ENCODE results near the gene SIVA1.
A peak's percentile ranks its signal among the peaks of the same experiment; 100 is the strongest.
"Not testable (repeated sequence)": the region's sequence is repeated elsewhere in the genome, so short reads cannot be mapped to it uniquely, and the experiment has no call there.

SIVA1 gene

DNA sequence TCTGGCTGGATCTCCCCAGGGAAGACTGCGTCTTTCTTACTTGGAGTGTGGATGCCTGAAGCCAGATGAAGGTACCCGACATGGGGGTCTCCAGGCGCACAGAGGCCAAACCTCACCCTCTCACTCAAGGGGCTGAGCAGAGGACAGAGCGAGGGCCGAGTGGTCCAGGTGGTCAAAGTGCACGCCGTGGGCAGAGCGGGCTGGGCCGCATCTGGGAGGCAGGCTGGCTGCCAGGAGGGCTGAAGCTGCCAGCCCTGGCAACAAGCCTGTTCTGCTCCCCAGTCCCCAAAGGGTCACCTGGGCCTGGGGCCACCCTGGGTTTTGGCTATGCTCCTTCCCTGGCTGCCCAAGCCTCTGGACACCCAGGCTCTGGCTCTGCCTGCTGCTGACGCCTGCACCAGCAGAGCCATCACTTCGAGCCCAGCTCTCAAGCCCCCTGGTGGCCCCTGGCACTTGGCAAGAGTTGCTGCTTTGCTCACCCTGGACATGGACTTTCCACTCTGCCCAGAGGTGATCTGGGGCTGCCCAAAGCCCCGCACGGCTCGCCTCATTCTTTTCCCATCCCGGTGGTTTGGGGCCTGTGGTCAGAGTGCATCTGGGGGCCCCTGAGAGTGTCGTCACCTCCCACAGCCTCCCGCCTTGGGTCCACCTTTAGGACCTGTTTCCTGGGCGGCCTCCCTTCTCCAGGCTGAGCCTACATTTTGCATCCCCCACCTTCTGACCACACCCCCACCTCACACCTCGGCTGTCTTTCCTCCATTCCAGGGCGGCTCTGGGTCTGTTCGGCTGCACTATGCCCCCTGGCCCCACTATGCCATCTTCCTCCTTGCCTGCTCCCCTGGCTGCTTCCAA lies 26.1 kb upstream of the SIVA1 start:
- DNase-seq (no peak), ATAC-seq (ENCODE audit: insufficient read depth, low read depth) (no peak)
- H3K27me3 ChIP-seq (ENCODE audit: insufficient read depth, low read length, poor library complexity) = no peaks in the 10 kb centered on the region
- no peak overlapping the region for H3K4me2 ChIP-seq (ENCODE audit: insufficient read depth, low read length)
- H3K79me2 ChIP-seq (ENCODE audit: insufficient read depth, low read length) = no peaks in the 10 kb centered on the region
- no peak overlapping the region for H3K4me3 ChIP-seq (ENCODE audit: low read depth in 1 of 2, low read length in 2 of 2)
- H2AFZ ChIP-seq (ENCODE audit: low read depth, low read length) = no peak overlapping the region
- peaks cover 4% of the 10 kb centered on the region for H4K20me1 ChIP-seq (ENCODE audit: insufficient read depth, low read length)
- no peaks in the 10 kb centered on the region for H3K36me3 ChIP-seq (ENCODE audit: insufficient read depth, low read length)
- H3K27ac ChIP-seq (ENCODE audit: low read length) = no peak overlapping the region
- TF ChIP-seq, protein P1, sequence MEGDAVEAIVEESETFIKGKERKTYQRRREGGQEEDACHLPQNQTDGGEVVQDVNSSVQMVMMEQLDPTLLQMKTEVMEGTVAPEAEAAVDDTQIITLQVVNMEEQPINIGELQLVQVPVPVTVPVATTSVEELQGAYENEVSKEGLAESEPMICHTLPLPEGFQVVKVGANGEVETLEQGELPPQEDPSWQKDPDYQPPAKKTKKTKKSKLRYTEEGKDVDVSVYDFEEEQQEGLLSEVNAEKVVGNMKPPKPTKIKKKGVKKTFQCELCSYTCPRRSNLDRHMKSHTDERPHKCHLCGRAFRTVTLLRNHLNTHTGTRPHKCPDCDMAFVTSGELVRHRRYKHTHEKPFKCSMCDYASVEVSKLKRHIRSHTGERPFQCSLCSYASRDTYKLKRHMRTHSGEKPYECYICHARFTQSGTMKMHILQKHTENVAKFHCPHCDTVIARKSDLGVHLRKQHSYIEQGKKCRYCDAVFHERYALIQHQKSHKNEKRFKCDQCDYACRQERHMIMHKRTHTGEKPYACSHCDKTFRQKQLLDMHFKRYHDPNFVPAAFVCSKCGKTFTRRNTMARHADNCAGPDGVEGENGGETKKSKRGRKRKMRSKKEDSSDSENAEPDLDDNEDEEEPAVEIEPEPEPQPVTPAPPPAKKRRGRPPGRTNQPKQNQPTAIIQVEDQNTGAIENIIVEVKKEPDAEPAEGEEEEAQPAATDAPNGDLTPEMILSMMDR (IDR thresholded peaks at IDR 0.05; ENCODE audit: borderline replicate concordance, extremely low read depth, low read length, poor library complexity, severe bottlenecking) = peak; percentile 11
- no peak for TF ChIP-seq EZH2 (IDR thresholded peaks at IDR 0.05; ENCODE audit: borderline replicate concordance, low read depth, low read length, severe bottlenecking)
- H3K4me1 ChIP-seq (ENCODE audit: insufficient read depth, low read length) = peaks cover 19% of the 10 kb centered on the region
- H3K9ac ChIP-seq (ENCODE audit: low read depth, low read length) = no peak overlapping the region
- H3K9me3 ChIP-seq (ENCODE audit: insufficient read depth, low read length, severe bottlenecking) = no peaks in the 10 kb centered on the region

DNA sequence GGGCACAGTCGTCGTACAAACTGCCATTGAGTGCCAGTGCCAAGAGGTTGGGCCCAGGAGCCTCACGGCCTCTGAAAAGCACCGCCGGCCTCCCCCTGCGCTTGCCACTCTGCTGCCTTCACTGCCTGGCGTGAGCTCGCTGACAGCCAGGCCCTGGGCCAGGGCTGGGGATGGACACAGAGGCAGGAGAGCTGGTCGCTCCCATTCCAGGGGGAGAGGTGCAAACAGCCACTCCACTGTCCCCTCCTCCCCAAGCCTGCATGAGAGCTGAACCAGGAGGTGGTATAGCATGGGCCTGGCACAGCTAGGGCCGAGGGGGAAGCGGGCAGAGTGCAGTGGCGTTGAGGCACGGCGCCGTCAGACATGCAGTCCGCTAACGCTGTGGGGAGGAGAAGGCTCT lies 24.3 kb upstream of the SIVA1 start:
- no peaks in the 10 kb centered on the region for H3K36me3 ChIP-seq (ENCODE audit: insufficient read depth, low read length)
- DNase-seq = no peak
- H3K4me2 ChIP-seq (ENCODE audit: insufficient read depth, low read length) = no peak overlapping the region
- no peaks in the 10 kb centered on the region for H3K79me2 ChIP-seq (ENCODE audit: insufficient read depth, low read length)
- no peaks in the 10 kb centered on the region for H3K27me3 ChIP-seq (ENCODE audit: insufficient read depth, low read length, poor library complexity)
- no peak overlapping the region for H3K9ac ChIP-seq (ENCODE audit: low read depth, low read length)
- no peak overlapping the region for H2AFZ ChIP-seq (ENCODE audit: low read depth, low read length)
- no peak overlapping the region for H3K4me3 ChIP-seq (ENCODE audit: low read depth in 1 of 2, low read length in 2 of 2)
- no peaks in the 10 kb centered on the region; the same call in 1 of the 2 replicates for H4K20me1 ChIP-seq (ENCODE audit: insufficient read depth, low read length)
- TF ChIP-seq, protein P1 (IDR thresholded peaks at IDR 0.05; ENCODE audit: borderline replicate concordance, extremely low read depth, low read length, poor library complexity, severe bottlenecking) = no peak
- no peak for TF ChIP-seq EZH2 (IDR thresholded peaks at IDR 0.05; ENCODE audit: borderline replicate concordance, low read depth, low read length, severe bottlenecking)
- H3K27ac ChIP-seq (ENCODE audit: low read length) = no peak overlapping the region
- H3K9me3 ChIP-seq (ENCODE audit: insufficient read depth, low read length, severe bottlenecking) = no peaks in the 10 kb centered on the region
- peaks cover 12% of the 10 kb centered on the region for H3K4me1 ChIP-seq (ENCODE audit: insufficient read depth, low read length)
- ATAC-seq (ENCODE audit: insufficient read depth, low read depth) = no peak

DNA sequence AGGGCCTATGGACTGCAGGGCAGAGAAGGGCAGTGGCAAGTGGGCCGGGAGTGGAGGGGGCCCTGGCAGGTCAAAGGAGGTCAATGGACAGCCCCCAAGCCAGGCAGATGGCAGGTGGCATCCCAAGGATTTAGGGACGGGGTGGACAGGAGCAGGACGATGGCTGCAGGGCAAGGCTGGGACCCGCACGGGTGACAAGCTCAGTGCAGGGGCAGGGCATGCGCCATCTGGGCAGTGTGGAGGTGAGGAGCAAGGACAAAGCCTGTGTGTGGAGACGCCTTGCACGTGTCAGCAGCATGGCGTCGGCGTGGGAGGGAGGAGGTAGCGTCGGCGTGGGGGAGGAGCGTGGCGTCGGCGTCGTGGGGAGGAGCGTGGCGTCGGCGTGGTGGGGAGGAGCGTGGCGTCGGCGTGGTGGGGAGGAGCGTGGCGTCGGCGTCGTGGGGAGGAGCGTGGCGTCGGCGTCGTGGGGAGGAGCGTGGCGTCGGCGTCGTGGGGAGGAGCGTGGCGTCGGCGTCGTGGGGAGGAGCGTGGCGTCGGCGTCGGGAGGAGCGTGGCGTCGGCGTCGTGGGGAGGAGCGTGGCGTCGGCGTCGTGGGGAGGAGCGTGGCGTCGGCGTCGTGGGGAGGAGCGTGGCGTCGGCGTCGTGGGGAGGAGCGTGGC lies 23.6 kb upstream of the SIVA1 start:
- H3K4me2 ChIP-seq (ENCODE audit: insufficient read depth, low read length); H3K27me3 ChIP-seq (ENCODE audit: insufficient read depth, low read length, poor library complexity); DNase-seq; H3K4me1 ChIP-seq (ENCODE audit: insufficient read depth, low read length); H3K9ac ChIP-seq (ENCODE audit: low read depth, low read length); H4K20me1 ChIP-seq (ENCODE audit: insufficient read depth, low read length); ATAC-seq (ENCODE audit: insufficient read depth, low read depth); H3K9me3 ChIP-seq (ENCODE audit: insufficient read depth, low read length, severe bottlenecking); H3K36me3 ChIP-seq (ENCODE audit: insufficient read depth, low read length); H3K79me2 ChIP-seq (ENCODE audit: insufficient read depth, low read length); H3K27ac ChIP-seq (ENCODE audit: low read length); H3K4me3 ChIP-seq (ENCODE audit: low read depth in 1 of 2, low read length in 2 of 2); H2AFZ ChIP-seq (ENCODE audit: low read depth, low read length): not testable (repeated sequence)

DNA sequence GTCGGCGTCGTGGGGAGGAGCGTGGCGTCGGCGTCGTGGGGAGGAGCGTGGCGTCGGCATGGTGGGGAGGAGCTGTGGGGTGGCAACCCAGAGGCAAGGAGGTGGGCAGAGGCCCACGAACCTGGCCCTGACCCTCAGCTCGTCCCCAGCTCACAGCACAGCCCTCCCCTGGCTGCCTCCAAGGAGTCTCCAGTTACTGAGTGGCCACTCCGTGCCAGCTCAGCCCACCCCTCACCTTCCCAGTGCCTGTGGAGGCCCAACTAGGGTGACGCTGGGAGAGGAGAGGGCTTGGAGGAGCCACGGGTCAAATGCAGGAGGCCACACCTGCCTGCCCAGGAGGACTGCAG lies 23.1 kb upstream of the SIVA1 start:
- H2AFZ ChIP-seq (ENCODE audit: low read depth, low read length) = no peak overlapping the region
- TF ChIP-seq, protein P1 (IDR thresholded peaks at IDR 0.05; ENCODE audit: borderline replicate concordance, extremely low read depth, low read length, poor library complexity, severe bottlenecking) = no peak
- TF ChIP-seq EZH2 (IDR thresholded peaks at IDR 0.05; ENCODE audit: borderline replicate concordance, low read depth, low read length, severe bottlenecking) = no peak
- H3K27me3 ChIP-seq (ENCODE audit: insufficient read depth, low read length, poor library complexity) = no peaks in the 10 kb centered on the region
- no peaks in the 10 kb centered on the region for H3K36me3 ChIP-seq (ENCODE audit: insufficient read depth, low read length)
- no peak overlapping the region for H3K27ac ChIP-seq (ENCODE audit: low read length)
- H3K4me3 ChIP-seq (ENCODE audit: low read depth in 1 of 2, low read length in 2 of 2) = no peak overlapping the region
- no peaks in the 10 kb centered on the region for H3K79me2 ChIP-seq (ENCODE audit: insufficient read depth, low read length)
- ATAC-seq (ENCODE audit: insufficient read depth, low read depth) (no peak), DNase-seq (no peak)
- H3K4me2 ChIP-seq (ENCODE audit: insufficient read depth, low read length) = no peak overlapping the region
- no peaks in the 10 kb centered on the region for H3K9me3 ChIP-seq (ENCODE audit: insufficient read depth, low read length, severe bottlenecking)
- no peaks in the 10 kb centered on the region; the same call in 1 of the 2 replicates for H4K20me1 ChIP-seq (ENCODE audit: insufficient read depth, low read length)
- peaks cover under 1% of the 10 kb centered on the region; the same call in 1 of the 2 replicates for H3K4me1 ChIP-seq (ENCODE audit: insufficient read depth, low read length)
- no peak overlapping the region for H3K9ac ChIP-seq (ENCODE audit: low read depth, low read length)

Data from DND-41 (cell line).